GM18498 (cell line): ENCODE results near the gene SMIM1.
"Not testable (repeated sequence)": the region's sequence is repeated elsewhere in the genome, so short reads cannot be mapped to it uniquely, and the experiment has no call there.

Experiments used
- ATAC-seq: cut with Tn5 transposase; IDR thresholded peaks from one replicate; pipeline ENCODE4 v1.9.1; 2021; ENCODE audit warnings: mild to moderate bottlenecking, moderate library complexity; ENCODE audit not compliant: unreplicated experiment

The SMIM1 gene

GRCh38 chr1:3789421-3790300 lies 17.1 kb downstream of the SMIM1 start:
- no peak for ATAC-seq

DNA sequence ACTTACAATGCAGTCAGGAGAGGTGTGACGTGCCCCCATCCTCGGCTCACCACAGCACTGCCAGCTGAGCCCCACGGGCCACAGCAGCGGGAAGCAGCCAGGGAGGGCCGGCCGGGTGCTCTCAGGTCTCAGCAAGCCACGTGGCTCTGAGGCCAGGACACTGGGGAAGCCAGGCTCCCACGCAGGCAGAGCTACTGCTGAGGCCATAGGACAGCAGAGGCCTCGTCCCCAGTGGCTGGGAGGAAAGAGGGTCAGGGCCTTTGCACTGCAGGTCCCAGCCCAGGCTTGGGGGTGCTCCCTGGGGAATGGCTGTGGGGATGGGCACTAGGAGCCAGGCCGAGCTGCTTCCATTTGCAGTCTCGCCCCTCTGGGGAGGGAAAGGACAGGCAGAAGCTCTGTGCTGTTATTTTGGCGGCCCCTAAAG lies 18.0 kb downstream of the SMIM1 start:
- no peak for ATAC-seq

GRCh38 chr1:3790952-3791351 lies 18.4 kb downstream of the SMIM1 start:
- no peak for ATAC-seq

DNA sequence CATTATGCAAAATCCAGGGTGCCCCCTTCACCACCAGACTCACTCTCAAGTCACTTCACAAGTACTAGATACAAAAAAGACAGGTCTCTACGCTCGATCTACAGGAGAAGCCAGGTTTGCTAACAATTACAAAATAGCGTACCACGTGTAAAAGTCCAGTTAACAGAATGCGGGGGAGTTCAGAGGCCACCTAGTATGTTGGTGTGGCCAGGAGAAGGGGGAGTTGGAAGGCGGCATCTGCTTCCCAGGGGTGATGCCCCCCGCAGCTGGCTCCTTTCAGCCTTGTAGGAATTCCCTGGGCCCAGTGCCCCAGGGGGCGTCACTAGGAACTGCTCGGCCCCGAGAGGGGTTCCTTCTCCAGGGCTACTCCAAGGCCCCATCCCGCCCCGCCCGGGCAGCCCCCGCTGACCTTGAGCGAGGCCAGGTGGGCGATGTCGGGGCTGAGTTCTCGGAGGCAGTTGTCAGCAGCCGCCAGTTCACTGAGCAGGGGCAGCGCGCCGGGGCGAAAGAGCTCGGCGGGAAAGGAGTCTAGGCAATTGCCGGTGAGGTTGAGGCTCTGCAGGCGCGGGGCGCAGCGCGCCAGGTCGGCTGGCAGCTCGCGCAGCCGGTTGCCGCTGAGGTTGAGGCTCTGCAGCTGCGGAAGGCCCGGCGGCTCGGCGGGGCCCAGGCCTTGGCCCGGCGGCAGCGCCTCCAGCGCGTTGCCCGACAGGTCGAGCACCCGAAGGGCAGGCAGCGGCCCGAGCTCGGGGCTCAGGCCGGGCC lies 23.1 kb downstream of the SMIM1 start:
- peak; percentile 43 for ATAC-seq

GRCh38 chr1:3796215-3797061 lies 23.9 kb downstream of the SMIM1 start, which contains the start of gene LRRC47:
LRRC47 (minus strand) TSS chr1:3796498; CDS start chr1:3796476, 22 bp downstream.
- ATAC-seq: peak; percentile 95

GRCh38 chr1:3799976-3800685 lies 27.6 kb downstream of the SMIM1 start:
- ATAC-seq: no peak

GRCh38 chr1:3800795-3801194 lies 28.2 kb downstream of the SMIM1 start:
- ATAC-seq: not testable (repeated sequence)

GRCh38 chr1:3803905-3804626 lies 31.5 kb downstream of the SMIM1 start:
- no peak for ATAC-seq

DNA sequence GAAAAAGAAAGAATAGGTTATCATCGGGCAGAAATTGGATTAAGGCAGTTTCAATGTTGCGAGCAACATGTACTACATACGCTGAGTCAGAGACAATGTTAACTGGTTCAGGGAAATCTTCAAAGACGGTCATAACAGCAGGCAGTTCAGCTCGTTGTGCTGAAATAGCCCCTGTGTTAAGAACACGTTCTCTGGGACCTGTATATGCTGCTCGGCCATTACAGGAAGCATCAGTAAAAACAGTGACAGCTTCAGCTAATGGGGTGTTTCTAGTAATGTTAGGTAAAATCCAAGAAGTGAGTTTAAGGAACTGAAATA lies 32.0 kb downstream of the SMIM1 start:
- ATAC-seq: not testable (repeated sequence)

DNA sequence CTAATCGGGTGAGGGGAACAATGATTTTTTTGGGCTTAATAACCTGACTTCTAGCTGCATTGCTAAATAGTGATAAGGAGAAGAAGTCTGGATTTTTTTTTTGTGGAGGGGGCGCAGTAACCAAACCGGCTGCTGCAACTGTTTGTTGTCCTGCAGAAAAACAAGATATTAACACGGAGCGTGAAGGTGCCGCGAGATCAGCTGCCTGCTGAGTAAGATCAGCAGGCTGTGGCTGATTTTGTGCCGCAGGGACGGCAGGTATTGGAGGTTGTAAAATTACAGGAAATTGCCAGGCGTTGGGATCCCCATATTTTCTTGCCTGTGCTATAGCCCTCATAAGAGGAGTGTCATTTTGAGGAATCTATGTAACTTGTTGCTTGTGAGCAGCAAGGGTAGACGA lies 32.5 kb downstream of the SMIM1 start:
- ATAC-seq: no peak

DNA sequence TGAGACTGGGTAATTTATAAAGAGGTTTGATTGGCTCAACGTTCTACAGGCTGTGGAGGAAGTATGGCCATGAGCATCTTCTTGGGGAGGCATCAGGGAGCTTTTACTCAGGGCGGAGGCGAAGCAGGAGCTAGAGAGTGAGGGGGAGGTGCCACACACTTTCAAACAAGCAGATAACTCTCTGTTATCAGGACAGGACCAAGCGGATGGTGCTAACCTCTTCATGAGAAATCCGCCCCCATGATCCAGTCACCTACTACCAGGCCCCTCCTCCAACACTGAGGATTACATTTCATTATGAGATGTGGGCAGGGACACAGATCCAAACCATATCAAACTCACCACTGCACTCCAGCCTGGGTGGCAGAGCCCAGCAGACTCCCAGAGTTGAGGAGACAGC lies 35.2 kb downstream of the SMIM1 start:
- no peak for ATAC-seq

GRCh38 chr1:3809680-3810079 lies 37.1 kb downstream of the SMIM1 start:
- no peak for ATAC-seq

- ATAC-seq: not testable (repeated sequence)
These were observed 37.7 kb downstream of the SMIM1 start for GRCh38 chr1:3810149-3810761.

- ATAC-seq: no peak
These were observed 39.0 kb downstream of the SMIM1 start for GRCh38 chr1:3811595-3811911.

DNA sequence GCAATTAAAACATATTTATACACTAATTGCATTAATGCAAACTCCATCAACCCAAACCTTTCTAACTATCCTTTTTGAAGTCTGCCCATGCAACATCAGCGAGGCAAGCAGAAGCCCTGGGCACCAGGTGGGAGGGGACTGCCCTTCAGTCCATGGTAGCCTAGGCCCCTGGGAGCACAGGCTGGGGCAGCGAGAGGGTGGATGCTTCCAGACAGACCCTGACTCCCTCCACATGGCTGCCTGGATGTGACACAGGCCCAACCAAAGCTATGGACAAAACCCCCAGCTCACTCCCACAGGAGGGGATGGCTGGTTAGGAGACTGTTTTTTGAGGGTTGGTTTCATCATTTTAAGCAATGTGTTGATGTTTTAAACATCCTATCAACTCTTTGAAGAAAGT lies 41.5 kb downstream of the SMIM1 start:
- no peak for ATAC-seq

GRCh38 chr1:3814771-3815561 lies 42.4 kb downstream of the SMIM1 start:
- ATAC-seq: no peak

- ATAC-seq: no peak
These were observed 44.0 kb downstream of the SMIM1 start for GRCh38 chr1:3816331-3817137.

GRCh38 chr1:3817138-3817740 lies 44.7 kb downstream of the SMIM1 start:
- ATAC-seq: no peak
